Tibial artery (tissue), 4 donors: ENCODE measurements around the gene KRTCAP2.
A peak's percentile ranks its signal among the peaks of the same experiment; 100 is the strongest.
"Not testable (repeated sequence)": the region's sequence is repeated elsewhere in the genome, so short reads cannot be mapped to it uniquely, and the experiment has no call there.

Source experiments
- DNase-seq, 2 donors: peaks; one replicate each; pipeline ENCODE4 v3.0.0-alpha.2; 2019
- H3K27ac ChIP-seq, 2 donors: fragments of 200-600 bp; sonication (generic) in 1 of 2; 1 replicate in 1 of 2; 2 replicates in 1 of 2; pipeline ENCODE4 v1.5.1; 2018 to 2019; ENCODE audit warnings: mild to moderate bottlenecking in 1 of 2
- H3K27me3 ChIP-seq, 2 donors: fragments of 200-600 bp; sonication (generic) in 1 of 2; one replicate each; pipeline versions ENCODE4 v1.5.1 to v1.6.0; 2016 to 2019
- H3K36me3 ChIP-seq, 3 donors: fragments of 200-600 bp; sonication (generic) in 2 of 3; one replicate each; pipeline ENCODE4 v1.5.1; 2016 to 2019; ENCODE audit warnings: mild to moderate bottlenecking in 2 of 3
- H3K4me1 ChIP-seq, 4 donors: fragments of 200-600 bp; sonication (generic) in 2 of 4; 1 replicate in 3 of 4; 2 replicates in 1 of 4; pipeline ENCODE4 v1.5.1; 2016 to 2019
- H3K4me3 ChIP-seq, 2 donors: fragments of 200-600 bp; sonication (generic) in 1 of 2; 1 replicate in 1 of 2; 2 replicates in 1 of 2; pipeline ENCODE4 v1.5.1; 2018 to 2019; ENCODE audit warnings: mild to moderate bottlenecking in 2 of 2
- H3K9me3 ChIP-seq, 3 donors: fragments of 200-600 bp; sonication (generic) in 1 of 3; one replicate each; pipeline ENCODE4 v1.5.1; 2016 to 2019
- CTCF ChIP-seq, 2 experiments: fragments of 200-600 bp in 1 of 2; fragments of 450-650 bp in 1 of 2; IDR thresholded peaks; one replicate each; pipeline ENCODE4 v1.5.1; 2017 to 2019; ENCODE audit warnings: antibody characterized with exemption in 2 of 2, mild to moderate bottlenecking in 1 of 2, moderate library complexity in 1 of 2
- intact Hi-C: fragments of 100-400 bp; cut with DNase I; formaldehyde crosslinking; loops from one replicate; pipeline ENCODE4 v1.15.0; 2023; ENCODE audit warnings: low total_unique reads

Gene KRTCAP2

GRCh38 chr1:155191904-155192303 is 18.8 kb upstream of the KRTCAP2 start:
- H3K4me3 ChIP-seq, result no peak overlapping the region
- DNase-seq, result no peak
- peak overlapping the region; percentile 82 to 83 for H3K27ac ChIP-seq
- H3K36me3 ChIP-seq, result peaks cover 0 to 4% (median 0%) of the 10 kb centered on the region in 3 donors
- no peaks in the 10 kb centered on the region for H3K27me3 ChIP-seq
- peaks cover 0 to 43% (median 28%) of the 10 kb centered on the region in 4 donors for H3K4me1 ChIP-seq
- no peaks in the 10 kb centered on the region for H3K9me3 ChIP-seq
- intact Hi-C loops, result no loop called here
- no peak for TF ChIP-seq CTCF (IDR thresholded peaks at IDR 0.05)

- H3K4me1 ChIP-seq, result peaks cover 0 to 39% (median 17%) of the 10 kb centered on the region in 4 donors
- H3K27ac ChIP-seq, DNase-seq, H3K9me3 ChIP-seq, H3K27me3 ChIP-seq, H3K4me3 ChIP-seq, H3K36me3 ChIP-seq, intact Hi-C loops: not testable (repeated sequence)
Measured at GRCh38 chr1:155189926-155190325, 16.8 kb upstream of the KRTCAP2 start.

- H3K4me1 ChIP-seq, result peaks cover 0 to 30% (median 6%) of the 10 kb centered on the region in 4 donors
- no peak overlapping the region for H3K27ac ChIP-seq
- no peak for DNase-seq
- no peaks in the 10 kb centered on the region for H3K27me3 ChIP-seq
- no peak overlapping the region for H3K4me3 ChIP-seq
- intact Hi-C loops, result no loop called here
- TF ChIP-seq CTCF (IDR thresholded peaks at IDR 0.05), result no peak
- no peaks in the 10 kb centered on the region for H3K36me3 ChIP-seq
- no peaks in the 10 kb centered on the region for H3K9me3 ChIP-seq
Measured at GRCh38 chr1:155188268-155188667, 15.2 kb upstream of the KRTCAP2 start.

GRCh38 chr1:155187456-155187891 is 14.4 kb upstream of the KRTCAP2 start:
- TF ChIP-seq CTCF (IDR thresholded peaks at IDR 0.05), result no peak
- Histone ChIP-seq H3K9me3 (no peaks in the 10 kb centered on the region), H3K36me3 (no peaks in the 10 kb centered on the region), H3K4me1 (peaks cover 0 to 22% (median 0%) of the 10 kb centered on the region in 4 donors), H3K4me3 (no peak overlapping the region), H3K27me3 (no peaks in the 10 kb centered on the region), H3K27ac (no peak overlapping the region)
- intact Hi-C loops, result no loop called here
- no peak for DNase-seq

- no peaks in the 10 kb centered on the region for H3K9me3 ChIP-seq
- DNase-seq, result no peak
- H3K4me1 ChIP-seq, result peaks cover 0 to 21% (median 0%) of the 10 kb centered on the region in 4 donors
- H3K27ac ChIP-seq, result no peak overlapping the region
- intact Hi-C loops, result no loop called here
- no peaks in the 10 kb centered on the region for H3K36me3 ChIP-seq
- no peak for TF ChIP-seq CTCF (IDR thresholded peaks at IDR 0.05)
- H3K27me3 ChIP-seq, result no peaks in the 10 kb centered on the region
- H3K4me3 ChIP-seq, result no peak overlapping the region
Measured at GRCh38 chr1:155186794-155187455, 13.8 kb upstream of the KRTCAP2 start.

- no peaks in the 10 kb centered on the region for H3K36me3 ChIP-seq
- H3K9me3 ChIP-seq, result no peaks in the 10 kb centered on the region
- intact Hi-C loops, result no loop called here
- H3K4me3 ChIP-seq, result no peak overlapping the region
- H3K27me3 ChIP-seq, result no peaks in the 10 kb centered on the region
- no peak for TF ChIP-seq CTCF (IDR thresholded peaks at IDR 0.05)
- no peak overlapping the region for H3K27ac ChIP-seq
- no peak for DNase-seq
- peaks cover 0 to 21% (median 0%) of the 10 kb centered on the region in 4 donors for H3K4me1 ChIP-seq
Measured at GRCh38 chr1:155186067-155186793, 13.1 kb upstream of the KRTCAP2 start.
